ENCODE data around the gene TMBIM1.
"Not testable (repeated sequence)": the region's sequence is repeated elsewhere in the genome, so short reads cannot be mapped to it uniquely, and the experiment has no call there.

The TMBIM1 gene

GRCh38 chr2:218315397-218315796 is 23.1 kb upstream of the TMBIM1 start:
- H3K9ac ChIP-seq (ENCODE audit: low read depth, low read length): no peak overlapping the region
- H3K36me3 ChIP-seq (ENCODE audit: insufficient read depth, low read length): no peaks in the 10 kb centered on the region
- no peaks in the 10 kb centered on the region for H3K9me3 ChIP-seq (replicated peaks; ENCODE audit: low read length)
- H3K4me3 ChIP-seq (ENCODE audit: low read length): no peak overlapping the region
- H3K27me3 ChIP-seq (ENCODE audit: control insufficient read depth, insufficient read depth, low read length): peaks cover 7% of the 10 kb centered on the region
- H3K4me1 ChIP-seq (ENCODE audit: control insufficient read depth, insufficient read depth, low read length): no peaks in the 10 kb centered on the region
- H3K4me2 ChIP-seq (ENCODE audit: low read length): no peak overlapping the region

- not testable (repeated sequence) for H3K4me1 ChIP-seq (ENCODE audit: control insufficient read depth, insufficient read depth, low read length); H3K9ac ChIP-seq (ENCODE audit: low read depth, low read length); H3K9me3 ChIP-seq (replicated peaks; ENCODE audit: low read length); H3K4me2 ChIP-seq (ENCODE audit: low read length); H3K27me3 ChIP-seq (ENCODE audit: control insufficient read depth, insufficient read depth, low read length); H3K36me3 ChIP-seq (ENCODE audit: insufficient read depth, low read length); H3K4me3 ChIP-seq (ENCODE audit: low read length)
Observed at GRCh38 chr2:218314764-218315163, 22.5 kb upstream of the TMBIM1 start.

GRCh38 chr2:218313356-218313755 is 21.1 kb upstream of the TMBIM1 start:
- H3K36me3 ChIP-seq (ENCODE audit: insufficient read depth, low read length): no peaks in the 10 kb centered on the region
- H3K4me2 ChIP-seq (ENCODE audit: low read length): no peak overlapping the region
- H3K9me3 ChIP-seq (replicated peaks; ENCODE audit: low read length): no peaks in the 10 kb centered on the region
- peaks cover 5% of the 10 kb centered on the region for H3K27me3 ChIP-seq (ENCODE audit: control insufficient read depth, insufficient read depth, low read length)
- no peak overlapping the region for H3K4me3 ChIP-seq (ENCODE audit: low read length)
- H3K9ac ChIP-seq (ENCODE audit: low read depth, low read length): no peak overlapping the region
- H3K4me1 ChIP-seq (ENCODE audit: control insufficient read depth, insufficient read depth, low read length): no peaks in the 10 kb centered on the region

GRCh38 chr2:218312267-218312756 is 20.0 kb upstream of the TMBIM1 start:
- Histone ChIP-seq H3K4me1 (ENCODE audit: control insufficient read depth, insufficient read depth, low read length) (no peaks in the 10 kb centered on the region), H3K9me3 (replicated peaks; ENCODE audit: low read length) (no peaks in the 10 kb centered on the region), H3K9ac (ENCODE audit: low read depth, low read length) (no peak overlapping the region), H3K4me2 (ENCODE audit: low read length) (no peak overlapping the region), H3K36me3 (ENCODE audit: insufficient read depth, low read length) (no peaks in the 10 kb centered on the region), H3K27me3 (ENCODE audit: control insufficient read depth, insufficient read depth, low read length) (peaks cover 4% of the 10 kb centered on the region), H3K4me3 (ENCODE audit: low read length) (no peak overlapping the region)

- H3K4me1 ChIP-seq (ENCODE audit: control insufficient read depth, insufficient read depth, low read length); H3K9ac ChIP-seq (ENCODE audit: low read depth, low read length); H3K4me3 ChIP-seq (ENCODE audit: low read length); H3K36me3 ChIP-seq (ENCODE audit: insufficient read depth, low read length); H3K27me3 ChIP-seq (ENCODE audit: control insufficient read depth, insufficient read depth, low read length); H3K4me2 ChIP-seq (ENCODE audit: low read length); H3K9me3 ChIP-seq (replicated peaks; ENCODE audit: low read length): not testable (repeated sequence)
Observed at GRCh38 chr2:218311541-218312266, 19.4 kb upstream of the TMBIM1 start.

- Histone ChIP-seq H3K9me3 (replicated peaks; ENCODE audit: low read length) (no peaks in the 10 kb centered on the region), H3K4me1 (ENCODE audit: control insufficient read depth, insufficient read depth, low read length) (no peaks in the 10 kb centered on the region), H3K9ac (ENCODE audit: low read depth, low read length) (no peak overlapping the region), H3K27me3 (ENCODE audit: control insufficient read depth, insufficient read depth, low read length) (peaks cover 8% of the 10 kb centered on the region), H3K36me3 (ENCODE audit: insufficient read depth, low read length) (no peaks in the 10 kb centered on the region), H3K4me3 (ENCODE audit: low read length) (no peak overlapping the region), H3K4me2 (ENCODE audit: low read length) (no peak overlapping the region)
Observed at GRCh38 chr2:218310853-218311540, 18.7 kb upstream of the TMBIM1 start.

GRCh38 chr2:218307415-218308090 is 15.2 kb upstream of the TMBIM1 start:
- H3K9ac ChIP-seq (ENCODE audit: low read depth, low read length): no peak overlapping the region
- H3K4me3 ChIP-seq (ENCODE audit: low read length): no peak overlapping the region
- H3K4me1 ChIP-seq (ENCODE audit: control insufficient read depth, insufficient read depth, low read length): no peaks in the 10 kb centered on the region
- peaks cover 5% of the 10 kb centered on the region for H3K27me3 ChIP-seq (ENCODE audit: control insufficient read depth, insufficient read depth, low read length)
- no peaks in the 10 kb centered on the region for H3K9me3 ChIP-seq (replicated peaks; ENCODE audit: low read length)
- H3K36me3 ChIP-seq (ENCODE audit: insufficient read depth, low read length): no peaks in the 10 kb centered on the region
- no peak overlapping the region for H3K4me2 ChIP-seq (ENCODE audit: low read length)

GRCh38 chr2:218306184-218306920 is 14.0 kb upstream of the TMBIM1 start:
- Histone ChIP-seq H3K27me3 (ENCODE audit: control insufficient read depth, insufficient read depth, low read length) (peaks cover 5% of the 10 kb centered on the region), H3K4me3 (ENCODE audit: low read length) (no peak overlapping the region), H3K9me3 (replicated peaks; ENCODE audit: low read length) (no peaks in the 10 kb centered on the region), H3K4me1 (ENCODE audit: control insufficient read depth, insufficient read depth, low read length) (no peaks in the 10 kb centered on the region), H3K4me2 (ENCODE audit: low read length) (no peak overlapping the region), H3K36me3 (ENCODE audit: insufficient read depth, low read length) (no peaks in the 10 kb centered on the region), H3K9ac (ENCODE audit: low read depth, low read length) (no peak overlapping the region)

- H3K27me3 ChIP-seq (ENCODE audit: control insufficient read depth, insufficient read depth, low read length): peaks cover 5% of the 10 kb centered on the region
Observed at GRCh38 chr2:218305383-218305782, 13.1 kb upstream of the TMBIM1 start.

GRCh38 chr2:218301176-218301819 is 9.0 kb upstream of the TMBIM1 start:
- H3K9me3 ChIP-seq (replicated peaks; ENCODE audit: low read length): no peaks in the 10 kb centered on the region
- H3K4me2 ChIP-seq (ENCODE audit: low read length): no peak overlapping the region
- no peaks in the 10 kb centered on the region for H3K36me3 ChIP-seq (ENCODE audit: insufficient read depth, low read length)
- no peak overlapping the region for H3K4me3 ChIP-seq (ENCODE audit: low read length)
- no peak overlapping the region for H3K9ac ChIP-seq (ENCODE audit: low read depth, low read length)
- no peaks in the 10 kb centered on the region for H3K27me3 ChIP-seq (ENCODE audit: control insufficient read depth, insufficient read depth, low read length)
- H3K4me1 ChIP-seq (ENCODE audit: control insufficient read depth, insufficient read depth, low read length): no peaks in the 10 kb centered on the region

More at GRCh38 chr2:218305383-218305782, 13.1 kb upstream of the TMBIM1 start:
- no peak overlapping the region for H3K4me3 ChIP-seq (ENCODE audit: low read length)
- no peaks in the 10 kb centered on the region for H3K4me1 ChIP-seq (ENCODE audit: control insufficient read depth, insufficient read depth, low read length)
- no peaks in the 10 kb centered on the region for H3K9me3 ChIP-seq (replicated peaks; ENCODE audit: low read length)
- H3K9ac ChIP-seq (ENCODE audit: low read depth, low read length): no peak overlapping the region
- no peak overlapping the region for H3K4me2 ChIP-seq (ENCODE audit: low read length)
- no peaks in the 10 kb centered on the region for H3K36me3 ChIP-seq (ENCODE audit: insufficient read depth, low read length)

- Histone ChIP-seq H3K9ac (ENCODE audit: low read depth, low read length) (no peak overlapping the region), H3K27me3 (ENCODE audit: control insufficient read depth, insufficient read depth, low read length) (no peaks in the 10 kb centered on the region), H3K4me3 (ENCODE audit: low read length) (no peak overlapping the region), H3K4me1 (ENCODE audit: control insufficient read depth, insufficient read depth, low read length) (no peaks in the 10 kb centered on the region), H3K9me3 (replicated peaks; ENCODE audit: low read length) (no peaks in the 10 kb centered on the region), H3K4me2 (ENCODE audit: low read length) (no peak overlapping the region), H3K36me3 (ENCODE audit: insufficient read depth, low read length) (no peaks in the 10 kb centered on the region)
Observed at GRCh38 chr2:218300141-218300540, 7.8 kb upstream of the TMBIM1 start.
